Measurements from ENCODE around the gene MUC21. TPM values are rescaled to one million over a fixed set of nuclear protein-coding genes. Genes with fewer than 3 reads are reported as not detected.

Gene MUC21
- total RNA-seq, 2 donors from 2014 or later = not detected

DNA sequence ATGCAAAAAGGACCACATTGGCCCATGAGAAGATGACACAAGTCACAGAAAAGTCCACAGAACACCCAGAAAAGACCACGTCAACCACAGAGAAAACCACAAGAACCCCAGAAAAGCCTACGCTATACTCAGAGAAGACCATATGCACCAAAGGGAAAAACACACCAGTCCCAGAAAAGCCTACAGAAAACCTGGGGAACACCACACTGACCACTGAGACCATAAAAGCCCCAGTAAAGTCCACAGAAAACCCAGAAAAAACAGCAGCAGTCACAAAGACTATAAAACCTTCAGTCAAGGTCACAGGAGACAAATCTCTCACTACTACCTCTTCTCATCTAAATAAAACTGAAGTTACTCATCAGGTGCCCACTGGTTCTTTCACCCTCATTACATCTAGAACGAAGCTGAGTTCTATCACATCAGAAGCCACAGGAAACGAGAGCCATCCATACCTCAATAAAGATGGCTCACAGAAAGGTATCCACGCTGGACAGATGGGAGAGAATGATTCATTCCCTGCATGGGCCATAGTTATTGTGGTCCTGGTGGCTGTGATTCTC lies 31.5 kb upstream of the MUC21 start:
- Histone ChIP-seq H3K4me1 (peaks cover 0 to 13% of the 10 kb centered on the region in 2 donors), H3K36me3 (no peaks in the 10 kb centered on the region), H3K27me3 (no peaks in the 10 kb centered on the region), H3K27ac (no peak overlapping the region), H3K4me3 (no peak overlapping the region), H3K9me3 (no peaks in the 10 kb centered on the region)
- TF ChIP-seq CTCF (IDR thresholded peaks at IDR 0.05) = no peak
- no peak for DNase-seq (ENCODE audit: low spot score)

GRCh38 chr6:30954631-30955366 lies 28.7 kb upstream of the MUC21 start:
- Histone ChIP-seq H3K4me3 (peak overlapping the region; percentile 29 to 51), H3K27ac (peak overlapping the region in 1 of 2 donors; percentile 19)

GRCh38 chr6:30955367-30956042 lies 28.0 kb upstream of the MUC21 start:
- Histone ChIP-seq H3K4me1 (peaks cover 0 to 13% of the 10 kb centered on the region in 2 donors), H3K4me3 (peak overlapping the region; percentile 29 to 51), H3K36me3 (no peaks in the 10 kb centered on the region), H3K27me3 (no peaks in the 10 kb centered on the region), H3K9me3 (no peaks in the 10 kb centered on the region), H3K27ac (peak overlapping the region; percentile 4 to 19)
- DNase-seq (ENCODE audit: low spot score) = peak; percentile 62
- no peak for TF ChIP-seq CTCF (IDR thresholded peaks at IDR 0.05)

More at GRCh38 chr6:30954631-30955366, 28.7 kb upstream of the MUC21 start:
- peaks cover 0 to 13% of the 10 kb centered on the region in 2 donors for H3K4me1 ChIP-seq
- H3K27me3 ChIP-seq = no peaks in the 10 kb centered on the region
- no peak for DNase-seq (ENCODE audit: low spot score)
- no peaks in the 10 kb centered on the region for H3K36me3 ChIP-seq
- H3K9me3 ChIP-seq = no peaks in the 10 kb centered on the region
- no peak for TF ChIP-seq CTCF (IDR thresholded peaks at IDR 0.05)

DNA sequence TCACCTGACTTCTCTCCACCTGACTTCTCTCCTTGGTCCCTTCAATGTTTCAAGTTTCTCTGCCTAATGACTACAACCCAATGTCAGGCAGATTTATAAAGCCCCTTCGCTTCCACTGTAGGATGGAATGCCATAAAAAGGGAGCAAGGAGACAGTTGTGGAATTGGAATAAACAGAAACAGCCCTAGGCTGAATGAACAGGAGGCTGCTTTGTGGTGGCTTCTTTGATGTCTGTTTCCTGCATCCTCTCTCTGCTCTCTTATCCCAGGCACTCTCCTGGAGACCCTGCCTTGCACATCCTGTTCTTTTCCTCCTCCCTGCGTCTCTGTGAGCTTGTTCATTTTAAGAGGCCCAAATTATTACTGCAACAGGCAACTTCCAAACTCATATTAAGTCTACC lies 25.8 kb upstream of the MUC21 start:
- Histone ChIP-seq H3K27ac (no peak overlapping the region), H3K27me3 (no peaks in the 10 kb centered on the region), H3K9me3 (no peaks in the 10 kb centered on the region), H3K36me3 (no peaks in the 10 kb centered on the region), H3K4me3 (no peak overlapping the region), H3K4me1 (peaks cover 0 to 13% of the 10 kb centered on the region in 2 donors)
- DNase-seq (ENCODE audit: low spot score) = no peak
- TF ChIP-seq CTCF (IDR thresholded peaks at IDR 0.05) = no peak

DNA sequence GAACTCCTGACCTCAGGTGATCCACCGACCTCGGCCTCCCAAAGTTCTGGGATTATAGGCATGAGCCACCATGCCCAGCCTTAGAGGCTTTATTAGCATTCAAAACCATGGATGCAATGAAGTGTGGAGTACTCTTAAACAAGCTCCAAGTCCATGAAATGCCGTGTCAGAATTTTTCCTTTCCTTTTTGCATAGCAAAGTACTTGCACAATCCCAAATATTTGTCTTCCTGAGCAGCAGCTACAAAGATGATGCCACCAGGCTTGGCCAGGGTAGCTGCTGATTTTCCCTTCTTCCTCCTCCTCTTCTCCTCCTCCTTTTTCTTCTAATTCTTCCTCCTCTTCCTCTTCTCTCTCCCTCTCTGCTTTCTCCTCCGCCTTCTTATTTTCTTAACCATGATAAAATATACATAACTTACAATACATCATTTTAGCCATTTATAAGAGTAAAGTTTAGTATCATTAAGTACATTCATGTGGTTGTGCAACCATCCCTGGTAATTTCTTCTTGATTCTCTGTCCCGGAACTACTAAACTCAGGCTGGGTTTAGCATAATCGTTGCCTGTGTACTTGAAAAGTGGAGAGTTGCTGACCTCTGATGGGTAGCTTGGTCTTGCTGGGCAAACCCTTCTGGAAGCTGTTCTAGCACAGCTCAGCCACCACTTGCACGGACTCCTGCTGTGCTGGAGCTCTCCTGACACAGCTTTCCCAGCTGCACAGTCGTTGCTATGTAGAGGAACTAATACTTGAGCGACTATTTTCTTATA lies 22.4 kb upstream of the MUC21 start:
- Histone ChIP-seq H3K9me3 (no peaks in the 10 kb centered on the region), H3K4me1 (peaks cover 0 to 1% of the 10 kb centered on the region in 2 donors), H3K36me3 (no peaks in the 10 kb centered on the region), H3K27me3 (no peaks in the 10 kb centered on the region), H3K4me3 (no peak overlapping the region), H3K27ac (no peak overlapping the region)
- DNase-seq (ENCODE audit: low spot score) = no peak
- TF ChIP-seq CTCF (IDR thresholded peaks at IDR 0.05) = no peak

All from right atrium auricular region (tissue), 2 donors.